SK-N-SH (cell line): ENCODE data around the gene CCNL2. TPM values are rescaled to one million over a fixed set of nuclear protein-coding genes. Genes with fewer than 3 reads are reported as not detected.

Experiments
- CTCF ChIA-PET: fragments of 300-600, 350-600 bp; formaldehyde crosslinking; extraction: SDS; loops from one replicate; lab custom pipeline; 2021; lab: Yijun Ruan, JAX
- POLR2A ChIA-PET: fragments of 350-600 bp; sonication (Branson Sonifier 250); formaldehyde crosslinking; extraction: SDS; loops from one replicate; lab custom pipeline; 2020; ENCODE audit warnings: antibody characterized with exemption, inconsistent platforms; lab: Yijun Ruan, JAX
- DNase-seq: peaks from one replicate; pipeline ENCODE4 v3.0.0; 2012
- H2AFZ ChIP-seq: fragments of 200-600 bp; sonication (generic); 2 replicates; pipeline ENCODE4 v1.8.1; 2016; ENCODE audit warnings: antibody characterized with exemption, mild to moderate bottlenecking, low read depth
- H3F3A ChIP-seq: fragments of 200-600 bp; sonication (generic); replicated peaks from 2 replicates; pipeline ENCODE3; 2016; ENCODE audit warnings: antibody characterized with exemption, mild to moderate bottlenecking; ENCODE audit not compliant: insufficient read depth
- H3K27ac ChIP-seq, 2 experiments: fragments of 200-500 bp in 1 of 2; fragments of 200-600 bp in 1 of 2; sonication (Bioruptor generic) in 1 of 2; sonication (generic), shearing (Covaris generic) in 1 of 2; 2 replicates each; pipeline versions ENCODE4 v1.5.1 to v1.6.1; 2014 to 2016; ENCODE audit warnings: low read depth in 2 of 2, inconsistent platforms in 1 of 2, low read length in 1 of 2, mild to moderate bottlenecking in 1 of 2, mixed read lengths in 1 of 2
- H3K27me3 ChIP-seq: fragments of 200-600 bp; sonication (generic), shearing (Covaris generic); 2 replicates; pipeline ENCODE4 v1.6.1; 2016; ENCODE audit warnings: mixed run types; ENCODE audit not compliant: insufficient read depth
- H3K36me3 ChIP-seq, 2 experiments: fragments of 200-500 bp in 1 of 2; fragments of 200-600 bp in 1 of 2; sonication (Bioruptor generic) in 1 of 2; sonication (generic) in 1 of 2; replicated peaks in 1 of 2; 2 replicates each; pipeline versions ENCODE3 to v1.5.1; 2014 to 2016; ENCODE audit warnings: low read length in 1 of 2, mild to moderate bottlenecking in 1 of 2; ENCODE audit not compliant: insufficient read depth in 2 of 2, control insufficient read depth in 1 of 2
- H3K4me1 ChIP-seq, 2 experiments: fragments of 200-500 bp in 1 of 2; fragments of 200-600 bp in 1 of 2; sonication (Bioruptor generic) in 1 of 2; sonication (generic), shearing (Covaris generic) in 1 of 2; 2 replicates each; pipeline versions ENCODE4 v1.5.1 to v1.6.1; 2014 to 2016; ENCODE audit warnings: low read depth in 1 of 2, low read length in 1 of 2, mixed run types in 1 of 2; ENCODE audit not compliant: insufficient read depth in 2 of 2, control insufficient read depth in 1 of 2
- H3K4me2 ChIP-seq: fragments of 200-600 bp; sonication (generic), shearing (Covaris generic); 2 replicates; pipeline ENCODE4 v1.6.1; 2017; ENCODE audit warnings: mixed run types
- H3K4me3 ChIP-seq, 2 experiments: fragments of 200-500 bp in 1 of 2; fragments of 200-600 bp in 1 of 2; sonication (Bioruptor generic) in 1 of 2; sonication (generic), shearing (Covaris generic) in 1 of 2; 2 replicates each; pipeline versions ENCODE4 v1.5.1 to v1.8.1; 2014 to 2016; ENCODE audit warnings: low read depth in 2 of 2, inconsistent platforms in 1 of 2, low read length in 1 of 2, mild to moderate bottlenecking in 1 of 2, mixed read lengths in 1 of 2, moderate library complexity in 1 of 2
- H3K79me2 ChIP-seq: fragments of 200-600 bp; sonication (generic); 2 replicates; pipeline ENCODE4 v1.8.1; 2017; ENCODE audit warnings: mild to moderate bottlenecking; ENCODE audit not compliant: insufficient read depth
- H3K9ac ChIP-seq: fragments of 200-600 bp; sonication (generic); 2 replicates; pipeline ENCODE4 v1.6.1; 2017; ENCODE audit warnings: mixed run types
- H3K9me2 ChIP-seq: fragments of 200-600 bp; sonication (generic); 2 replicates; pipeline ENCODE4 v1.6.1; 2017; ENCODE audit warnings: mixed run types
- H3K9me3 ChIP-seq: fragments of 200-600 bp; sonication (generic); 2 replicates; pipeline ENCODE4 v1.6.1; 2017; ENCODE audit warnings: mixed run types, mild to moderate bottlenecking, moderate library complexity
- H4K20me1 ChIP-seq: fragments of 200-600 bp; sonication (generic); 2 replicates; pipeline ENCODE4 v1.6.1; 2017; ENCODE audit warnings: mild to moderate bottlenecking, mixed run types; ENCODE audit not compliant: insufficient read depth
- CHD2 ChIP-seq: fragments of 150-350 bp; IDR thresholded peaks from 2 replicates; pipeline ENCODE4 v1.6.1; 2018; ENCODE audit warnings: low read length; ENCODE audit not compliant: partially characterized antibody
- EP300 ChIP-seq, 2 experiments: IDR thresholded peaks; 2 replicates each; pipeline versions ENCODE4 v1.4.0 to v1.6.1; 2012; ENCODE audit warnings: borderline replicate concordance in 1 of 2, low read depth in 1 of 2, low read length in 1 of 2
- EZH2phosphoT487 ChIP-seq: fragments of 200-600 bp; sonication (generic); IDR thresholded peaks from 2 replicates; pipeline ENCODE4 v1.6.1; 2017; ENCODE audit warnings: low read depth, mixed run types, mild to moderate bottlenecking, antibody characterized with exemption, moderate library complexity, borderline replicate concordance
- FOSL2 ChIP-seq: IDR thresholded peaks from 2 replicates; pipeline ENCODE4 v1.4.0; 2012; ENCODE audit warnings: low read depth, mild to moderate bottlenecking, moderate library complexity, borderline replicate concordance
- FOXJ3 ChIP-seq: sonication (generic); formaldehyde crosslinking; IDR thresholded peaks from 2 replicates; pipeline ENCODE4 v1.5.1; 2020; ENCODE audit warnings: mild to moderate bottlenecking, missing genetic modification reagents
- GABPA ChIP-seq: IDR thresholded peaks from 2 replicates; pipeline ENCODE4 v1.4.0; 2012; ENCODE audit warnings: low read depth, mild to moderate bottlenecking
- GATA2 ChIP-seq: sonication (generic); formaldehyde crosslinking; IDR thresholded peaks from 2 replicates; pipeline ENCODE4 v1.5.0; 2020; ENCODE audit warnings: mild to moderate bottlenecking, missing genetic modification reagents
- JUND ChIP-seq: IDR thresholded peaks from 2 replicates; pipeline ENCODE4 v1.4.0; 2012
- NFIC ChIP-seq: IDR thresholded peaks from 2 replicates; pipeline ENCODE4 v1.4.0; 2012; ENCODE audit warnings: borderline replicate concordance
- POLR2AphosphoS5 ChIP-seq: IDR thresholded peaks from 2 replicates; pipeline ENCODE4 v1.6.1; 2012; ENCODE audit warnings: low read depth, low read length
- RFX5 ChIP-seq: IDR thresholded peaks from 2 replicates; pipeline ENCODE4 v1.6.1; 2012; ENCODE audit warnings: mild to moderate bottlenecking, improper control_type of control experiment, low read length
- SIN3A ChIP-seq: IDR thresholded peaks from 2 replicates; pipeline ENCODE4 v1.6.1; 2012; ENCODE audit warnings: low read depth, mild to moderate bottlenecking, low read length, moderate library complexity, borderline replicate concordance
- TCF12 ChIP-seq: IDR thresholded peaks from 2 replicates; pipeline ENCODE4 v1.4.0; 2012
- TEAD4 ChIP-seq: IDR thresholded peaks from 2 replicates; pipeline ENCODE4 v1.4.0; 2012; ENCODE audit warnings: mild to moderate bottlenecking, borderline replicate concordance; ENCODE audit not compliant: insufficient read depth
- YY1 ChIP-seq: IDR thresholded peaks from 2 replicates; pipeline ENCODE4 v1.4.0; 2012; ENCODE audit warnings: low read depth, mild to moderate bottlenecking
- WGBS: methylation state at CpG from one replicate; pipeline ENCODE4 v1.1.6; 2017; ENCODE audit warnings: low lambda C conversion rate; 5-methylcytosine and 5-hydroxymethylcytosine counted together
- polyA plus RNA-seq, 3 experiments: library from polyadenylated mRNA; depleted of rRNA; stranded (reverse); fragments of >200 nt; gene quantifications; 2 replicates each; pipeline ENCODE4 v1.2.3, GENCODE V29; 2012
- TF ChIP-seq, protein P1 (sequence below): IDR thresholded peaks from 2 replicates; pipeline ENCODE4 v1.4.0; 2012; ENCODE audit warnings: low read depth, borderline replicate concordance
- TF ChIP-seq, protein P2 (sequence below): IDR thresholded peaks from 2 replicates; pipeline ENCODE4; 2012
- TF ChIP-seq, protein P3 (sequence below): fragments of 150-350 bp; IDR thresholded peaks from 2 replicates; pipeline ENCODE4 v1.6.1; 2017; ENCODE audit warnings: antibody characterized with exemption, low read length, low read depth, borderline replicate concordance

Gene CCNL2
- polyA plus RNA-seq, 1 of the 3 experiments (the other 2 are of a cell fraction), result 362 TPM

DNA sequence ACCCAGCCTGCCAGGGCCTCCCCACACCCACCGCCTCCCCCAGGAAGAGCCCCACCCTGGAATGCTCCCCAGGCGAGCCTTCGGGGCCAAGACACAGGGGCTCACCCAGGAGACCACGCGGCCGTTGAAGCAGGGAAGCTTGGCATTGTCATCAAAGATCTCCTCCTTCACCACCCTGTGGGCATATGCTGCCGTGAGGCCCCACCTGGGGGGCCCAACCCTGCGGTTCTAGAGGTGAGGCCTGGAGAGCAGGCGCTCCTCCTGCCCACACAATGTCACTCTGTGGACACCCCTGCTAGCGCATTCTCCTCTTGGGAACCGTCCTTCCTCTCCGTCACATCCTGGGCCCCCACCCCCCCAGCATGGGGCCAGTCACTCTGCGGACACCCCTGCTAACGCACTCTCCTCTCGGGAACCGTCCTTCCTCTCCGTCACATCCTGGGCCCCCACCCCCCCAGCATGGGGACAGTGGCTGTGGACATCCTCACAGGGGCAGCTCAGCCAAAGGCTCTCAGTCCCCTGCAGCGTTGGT is 56.5 kb downstream of the CCNL2 start:
- no peak for DNase-seq
- Histone ChIP-seq H3K9me2 (no peaks in the 10 kb centered on the region), H2AFZ (no peak overlapping the region), H3K4me3 (no peak overlapping the region), H3K27ac (no peak overlapping the region), H4K20me1 (peaks cover 45% of the 10 kb centered on the region), H3K36me3 (peaks cover 0 to 15% of the 10 kb centered on the region in 2 experiments), H3K9me3 (no peaks in the 10 kb centered on the region), H3K4me2 (no peak overlapping the region)
- POLR2A ChIA-PET, result no interaction called here
- 96% methylated on average over 10 of the region's 18 CpGs for WGBS
- CTCF ChIA-PET, result interaction anchor here (1.0 to 4.8 kb wide), 4 partner anchors 7 to 33 kb away, joined by 3 to 34 read pairs (median 10); partner anchors contain the start of gene TAS1R3
- TF ChIP-seq TEAD4 (no peak), YY1 (no peak)
- TF ChIP-seq, all 33 proteins: peak for 0
- Histone ChIP-seq H3K79me2 (peaks cover 35% of the 10 kb centered on the region), H3K9ac (no peak overlapping the region), H3F3A (no peaks in the 10 kb centered on the region), H3K4me1 (peaks cover 0 to 12% of the 10 kb centered on the region in 2 experiments; a peak in 1 of 4 replicates), H3K27me3 (no peaks in the 10 kb centered on the region)

DNA sequence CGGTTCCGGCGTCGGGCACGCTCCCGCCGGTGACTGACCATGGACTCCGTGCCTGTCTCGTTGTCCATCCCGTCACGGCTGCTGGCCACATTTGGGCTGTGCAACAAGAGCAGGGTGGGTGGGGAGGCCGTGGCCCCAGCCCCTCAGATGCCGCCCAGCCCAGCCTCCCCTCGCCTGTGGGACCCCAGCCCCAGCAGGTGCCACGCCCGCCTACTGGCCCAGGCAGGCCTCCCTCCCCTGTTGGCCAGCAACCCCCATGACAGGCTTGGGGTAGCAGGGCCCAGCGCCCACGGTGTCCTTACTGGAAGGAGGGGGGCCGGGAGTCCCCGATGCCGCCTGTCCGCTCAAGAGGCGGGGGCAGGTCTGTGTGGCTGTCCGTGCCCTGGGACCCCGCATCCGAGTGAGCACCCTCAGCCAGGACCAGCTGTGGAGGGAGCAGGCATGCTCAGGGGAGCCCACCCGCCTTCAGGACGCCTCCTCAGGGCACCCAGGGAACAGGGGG is 57.0 kb downstream of the CCNL2 start:
- peaks cover 0 to 6% of the 10 kb centered on the region in 2 experiments; a peak in 1 of 4 replicates for H3K4me1 ChIP-seq
- H4K20me1 ChIP-seq, result peaks cover 40% of the 10 kb centered on the region
- H3K9me3 ChIP-seq, result no peaks in the 10 kb centered on the region
- no peak overlapping the region for H2AFZ ChIP-seq
- no peak for DNase-seq
- no peak for TF ChIP-seq TCF12
- TF ChIP-seq GATA2 (CRISPR knock-in tag), result no peak
- TF ChIP-seq SIN3A, result no peak
- ChIA-PET CTCF (interaction anchor here (1.0 to 4.8 kb wide), 2 partner anchors 10 to 30 kb away, joined by 3 to 34 read pairs; partner anchors contain the start of gene TAS1R3), POLR2A (no interaction called here)
- H3K4me2 ChIP-seq, result no peak overlapping the region
- 93% methylated on average over 7 of the region's 28 CpGs for WGBS
- no peak overlapping the region for H3K27ac ChIP-seq
- no peaks in the 10 kb centered on the region for H3K27me3 ChIP-seq
- H3F3A ChIP-seq, result no peaks in the 10 kb centered on the region
- no peak overlapping the region for H3K9ac ChIP-seq
- H3K79me2 ChIP-seq, result peaks cover 30% of the 10 kb centered on the region
- H3K4me3 ChIP-seq, result no peak overlapping the region
- peaks cover 0 to 15% of the 10 kb centered on the region in 2 experiments for H3K36me3 ChIP-seq
- no peaks in the 10 kb centered on the region for H3K9me2 ChIP-seq

DNA sequence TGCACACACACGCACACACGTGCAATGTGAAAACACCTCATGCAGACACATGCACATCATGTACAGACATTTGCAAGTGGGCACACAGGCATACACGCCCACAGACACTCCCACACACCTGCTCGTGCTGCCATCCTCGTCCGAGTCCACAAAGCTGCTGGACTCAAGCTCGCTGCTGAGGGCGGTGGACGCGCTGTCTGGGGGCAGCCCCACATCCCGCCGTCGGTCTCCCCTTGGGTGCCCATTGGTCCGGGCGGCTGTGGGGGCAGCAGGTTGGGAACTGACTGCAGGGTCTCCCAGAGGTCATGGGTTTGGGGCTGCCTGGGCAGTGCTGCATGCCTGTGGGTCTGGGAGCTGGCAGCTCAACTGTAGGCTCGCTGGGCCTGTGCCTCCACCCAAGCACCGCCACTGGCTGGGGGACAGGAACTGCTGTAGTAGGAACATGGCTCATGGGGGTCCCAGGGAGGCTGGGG is 57.5 kb downstream of the CCNL2 start:
- Histone ChIP-seq H3K4me2 (no peak overlapping the region), H3K9me3 (no peaks in the 10 kb centered on the region), H3K4me3 (no peak overlapping the region), H3K79me2 (peaks cover 25% of the 10 kb centered on the region), H3K9me2 (no peaks in the 10 kb centered on the region), H3K4me1 (peaks cover 0 to 5% of the 10 kb centered on the region in 2 experiments; a peak in 1 of 4 replicates), H2AFZ (no peak overlapping the region), H3K9ac (no peak overlapping the region), H3F3A (no peaks in the 10 kb centered on the region), H3K27me3 (no peaks in the 10 kb centered on the region), H4K20me1 (peaks cover 36% of the 10 kb centered on the region), H3K36me3 (peaks cover 0 to 15% of the 10 kb centered on the region in 2 experiments), H3K27ac (no peak overlapping the region)
- 100% methylated on average over 10 of the region's 17 CpGs for WGBS
- ChIA-PET POLR2A (no interaction called here), CTCF (no interaction called here)
- DNase-seq, result no peak
- no peak for TF ChIP-seq NFIC
- TF ChIP-seq, protein P1, sequence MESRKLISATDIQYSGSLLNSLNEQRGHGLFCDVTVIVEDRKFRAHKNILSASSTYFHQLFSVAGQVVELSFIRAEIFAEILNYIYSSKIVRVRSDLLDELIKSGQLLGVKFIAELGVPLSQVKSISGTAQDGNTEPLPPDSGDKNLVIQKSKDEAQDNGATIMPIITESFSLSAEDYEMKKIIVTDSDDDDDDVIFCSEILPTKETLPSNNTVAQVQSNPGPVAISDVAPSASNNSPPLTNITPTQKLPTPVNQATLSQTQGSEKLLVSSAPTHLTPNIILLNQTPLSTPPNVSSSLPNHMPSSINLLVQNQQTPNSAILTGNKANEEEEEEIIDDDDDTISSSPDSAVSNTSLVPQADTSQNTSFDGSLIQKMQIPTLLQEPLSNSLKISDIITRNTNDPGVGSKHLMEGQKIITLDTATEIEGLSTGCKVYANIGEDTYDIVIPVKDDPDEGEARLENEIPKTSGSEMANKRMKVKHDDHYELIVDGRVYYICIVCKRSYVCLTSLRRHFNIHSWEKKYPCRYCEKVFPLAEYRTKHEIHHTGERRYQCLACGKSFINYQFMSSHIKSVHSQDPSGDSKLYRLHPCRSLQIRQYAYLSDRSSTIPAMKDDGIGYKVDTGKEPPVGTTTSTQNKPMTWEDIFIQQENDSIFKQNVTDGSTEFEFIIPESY, result no peak
- no peak for TF ChIP-seq EP300 (IDR thresholded peaks at IDR 0.05; ENCODE audit: borderline replicate concordance in 1 of 2, low read depth in 1 of 2, low read length in 1 of 2)
- TF ChIP-seq RFX5, result no peak
- TF ChIP-seq FOSL2, result no peak
- TF ChIP-seq CHD2, result no peak
- TF ChIP-seq, protein P2, sequence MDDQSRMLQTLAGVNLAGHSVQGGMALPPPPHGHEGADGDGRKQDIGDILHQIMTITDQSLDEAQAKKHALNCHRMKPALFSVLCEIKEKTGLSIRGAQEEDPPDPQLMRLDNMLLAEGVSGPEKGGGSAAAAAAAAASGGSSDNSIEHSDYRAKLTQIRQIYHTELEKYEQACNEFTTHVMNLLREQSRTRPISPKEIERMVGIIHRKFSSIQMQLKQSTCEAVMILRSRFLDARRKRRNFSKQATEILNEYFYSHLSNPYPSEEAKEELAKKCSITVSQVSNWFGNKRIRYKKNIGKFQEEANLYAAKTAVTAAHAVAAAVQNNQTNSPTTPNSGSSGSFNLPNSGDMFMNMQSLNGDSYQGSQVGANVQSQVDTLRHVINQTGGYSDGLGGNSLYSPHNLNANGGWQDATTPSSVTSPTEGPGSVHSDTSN, result no peak
- TF ChIP-seq, protein P3, sequence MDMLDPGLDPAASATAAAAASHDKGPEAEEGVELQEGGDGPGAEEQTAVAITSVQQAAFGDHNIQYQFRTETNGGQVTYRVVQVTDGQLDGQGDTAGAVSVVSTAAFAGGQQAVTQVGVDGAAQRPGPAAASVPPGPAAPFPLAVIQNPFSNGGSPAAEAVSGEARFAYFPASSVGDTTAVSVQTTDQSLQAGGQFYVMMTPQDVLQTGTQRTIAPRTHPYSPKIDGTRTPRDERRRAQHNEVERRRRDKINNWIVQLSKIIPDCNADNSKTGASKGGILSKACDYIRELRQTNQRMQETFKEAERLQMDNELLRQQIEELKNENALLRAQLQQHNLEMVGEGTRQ, result no peak
- no peak for TF ChIP-seq EZH2phosphoT487
- TF ChIP-seq GABPA, result no peak
- no peak for TF ChIP-seq TEAD4
- TF ChIP-seq FOXJ3, result no peak
- no peak for TF ChIP-seq JUND
- TF ChIP-seq POLR2AphosphoS5, result no peak
